Muscle layer of duodenum (tissue), 2 donors: Measurements from ENCODE around the gene ZBP1.

ENCODE experiments used
- H3K27ac ChIP-seq: one replicate; pipeline ENCODE4 v1.7.0; 2013; ENCODE audit warnings: mild to moderate bottlenecking, low read length
- H3K27me3 ChIP-seq: one replicate; pipeline ENCODE4 v1.7.0; 2013; ENCODE audit warnings: low read depth, mild to moderate bottlenecking, control low read depth, low read length
- H3K36me3 ChIP-seq, 2 donors: one replicate each; pipeline ENCODE4 v1.7.0; 2013; ENCODE audit warnings: low read length in 2 of 2, control low read depth in 1 of 2, mild to moderate bottlenecking in 1 of 2; ENCODE audit not compliant: insufficient read depth in 2 of 2, control insufficient read depth in 1 of 2
- H3K4me1 ChIP-seq, 2 donors: one replicate each; pipeline ENCODE4 v1.7.0; 2013; ENCODE audit warnings: low read length in 2 of 2, mild to moderate bottlenecking in 2 of 2, control low read depth in 1 of 2, moderate library complexity in 1 of 2; ENCODE audit not compliant: insufficient read depth in 2 of 2, control insufficient read depth in 1 of 2
- H3K4me3 ChIP-seq, 2 donors: one replicate each; pipeline ENCODE4 v1.7.0; 2013; ENCODE audit warnings: low read length in 2 of 2, low read depth in 1 of 2, mild to moderate bottlenecking in 1 of 2
- H3K9me3 ChIP-seq, 2 donors: one replicate each; pipeline ENCODE4 v1.7.0; 2013; ENCODE audit warnings: low read length in 2 of 2, control low read depth in 1 of 2, mild to moderate bottlenecking in 1 of 2; ENCODE audit not compliant: control insufficient read depth in 1 of 2
- donor health status: healthy.

Gene ZBP1

DNA sequence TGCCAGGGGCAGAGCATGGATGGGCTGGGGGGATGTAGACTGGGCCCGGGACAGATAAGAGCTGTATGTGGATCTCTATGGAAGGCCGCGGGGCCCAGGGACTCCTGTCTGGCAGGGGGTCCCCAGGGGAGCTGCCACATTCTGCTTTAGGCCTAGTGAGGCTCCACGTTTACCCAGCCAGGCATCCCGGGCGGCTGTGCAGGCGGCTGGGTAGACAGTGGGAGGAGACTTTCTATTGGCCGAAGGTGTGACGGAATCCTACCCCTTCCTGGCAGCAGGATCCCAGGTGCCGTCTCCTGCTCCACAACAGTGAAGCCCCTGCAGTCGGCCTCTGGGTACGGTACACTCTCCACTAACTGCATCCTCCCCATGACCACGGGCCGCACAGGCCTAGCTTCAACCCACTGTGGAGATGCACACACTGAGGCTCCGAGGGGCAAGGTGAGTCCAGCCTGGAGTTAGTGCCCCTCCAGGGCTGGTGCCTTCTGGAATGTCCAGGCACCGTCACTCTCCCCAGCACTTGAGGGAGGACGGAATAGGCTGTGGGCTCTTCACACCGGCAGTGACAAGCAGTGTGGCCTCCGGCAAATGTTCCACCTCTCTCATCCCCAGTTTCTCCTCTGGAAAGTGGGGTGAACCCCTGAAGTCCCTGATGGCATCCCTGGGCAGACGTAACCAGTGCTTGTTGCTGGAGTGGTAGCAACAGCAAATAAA is 36.8 kb upstream of the ZBP1 start:
- H3K4me3 ChIP-seq, result no peak overlapping the region
- H3K27me3 ChIP-seq, result no peaks in the 10 kb centered on the region
- peaks cover 2 to 26% of the 10 kb centered on the region in 2 donors for H3K4me1 ChIP-seq
- H3K36me3 ChIP-seq, result peaks cover 0 to 32% of the 10 kb centered on the region in 2 donors
- H3K9me3 ChIP-seq, result no peaks in the 10 kb centered on the region
- H3K27ac ChIP-seq, result no peak overlapping the region

DNA sequence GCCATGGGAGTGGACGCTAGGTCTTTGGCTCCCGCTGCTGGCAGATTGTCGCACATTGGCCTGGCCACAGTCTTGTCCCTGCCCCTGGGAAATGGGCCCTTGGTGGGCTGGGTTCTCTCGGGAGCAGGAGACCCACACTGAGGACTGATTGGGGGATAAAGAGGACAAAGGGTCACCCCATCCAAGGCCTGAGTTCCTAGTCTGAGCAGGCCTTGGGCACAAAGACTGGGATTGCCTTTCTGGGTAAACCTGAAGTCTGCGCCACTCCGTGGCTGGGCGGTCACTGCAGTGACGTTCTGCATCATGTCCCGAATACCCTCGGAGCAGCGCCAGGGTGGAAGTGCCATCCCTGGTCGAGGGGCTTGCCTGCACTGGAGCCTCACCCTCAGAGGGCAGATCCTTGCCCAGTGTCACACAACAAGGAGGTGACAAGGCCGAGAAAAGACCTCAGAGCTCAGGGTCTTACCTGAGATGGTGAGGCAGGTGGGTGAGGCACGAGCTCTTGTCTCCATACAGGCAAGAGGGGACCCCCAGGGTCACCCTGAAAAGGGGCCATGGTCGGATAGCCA is 36.1 kb upstream of the ZBP1 start:
- peaks cover 2 to 20% of the 10 kb centered on the region in 2 donors for H3K4me1 ChIP-seq
- H3K4me3 ChIP-seq, result no peak overlapping the region
- H3K27ac ChIP-seq, result no peak overlapping the region
- no peaks in the 10 kb centered on the region for H3K27me3 ChIP-seq
- no peaks in the 10 kb centered on the region for H3K9me3 ChIP-seq
- H3K36me3 ChIP-seq, result peaks cover 0 to 35% of the 10 kb centered on the region in 2 donors

DNA sequence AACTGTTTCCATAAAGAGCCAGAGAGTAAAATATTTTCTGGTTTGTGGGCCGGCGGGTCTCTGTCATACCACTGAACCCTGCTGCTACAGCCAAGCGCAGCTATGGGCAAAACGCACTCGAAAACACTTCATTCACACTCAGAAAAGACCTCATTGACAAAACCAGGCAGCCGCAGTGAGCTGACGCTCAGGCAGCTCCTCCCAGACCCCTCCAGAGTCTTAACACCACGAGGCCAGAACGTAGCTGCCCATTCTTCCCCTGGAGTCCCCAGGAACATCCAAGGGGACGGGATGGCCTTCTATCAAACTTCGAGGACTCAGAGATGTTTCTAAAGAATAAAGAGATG is 35.6 kb upstream of the ZBP1 start:
- no peaks in the 10 kb centered on the region for H3K9me3 ChIP-seq
- H3K36me3 ChIP-seq, result peaks cover 0 to 38% of the 10 kb centered on the region in 2 donors
- H3K27ac ChIP-seq, result no peak overlapping the region
- H3K27me3 ChIP-seq, result no peaks in the 10 kb centered on the region
- H3K4me3 ChIP-seq, result no peak overlapping the region
- H3K4me1 ChIP-seq, result peaks cover 2 to 16% of the 10 kb centered on the region in 2 donors

DNA sequence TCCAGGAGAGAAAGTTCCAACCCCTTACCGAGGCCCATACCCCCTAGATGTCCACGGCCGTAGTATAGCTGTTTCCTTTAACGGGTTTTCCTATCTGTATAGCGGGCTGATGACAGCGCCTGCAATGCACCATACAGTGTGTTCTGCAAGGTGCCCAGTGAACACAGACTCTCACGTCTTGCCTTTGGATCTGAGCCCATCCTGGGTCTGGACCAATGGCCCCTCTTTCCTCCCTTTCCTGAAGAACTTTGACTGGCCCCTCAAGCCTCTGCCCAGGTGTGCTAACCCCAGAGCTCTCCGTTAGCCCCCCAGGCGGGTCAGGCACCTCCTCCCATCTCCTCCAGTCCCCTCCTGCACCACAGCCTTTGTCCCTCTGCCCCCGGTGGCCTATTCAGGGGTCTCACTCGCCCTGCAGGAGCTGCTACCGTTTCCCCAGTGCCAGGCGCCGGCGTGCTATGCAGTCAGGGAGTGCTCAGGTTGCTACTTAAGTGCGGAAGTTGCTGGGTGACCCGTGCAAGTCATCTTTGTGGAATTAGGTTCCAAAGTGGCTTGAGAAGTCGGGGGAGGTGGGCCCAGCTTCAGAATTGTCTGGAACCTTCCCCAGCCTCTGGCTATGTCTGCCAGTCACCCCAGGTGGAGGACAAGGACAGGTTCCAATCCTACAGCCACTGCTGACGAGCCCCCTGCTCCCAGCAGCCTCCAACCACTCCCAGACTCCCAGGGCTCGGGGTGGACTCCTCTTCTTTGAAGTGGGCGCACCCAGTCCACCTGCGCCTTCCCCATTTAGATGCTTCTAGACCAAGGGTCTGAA is 35.0 kb upstream of the ZBP1 start:
- Histone ChIP-seq H3K27me3 (no peaks in the 10 kb centered on the region), H3K36me3 (peaks cover 0 to 38% of the 10 kb centered on the region in 2 donors), H3K9me3 (no peaks in the 10 kb centered on the region), H3K4me3 (no peak overlapping the region), H3K4me1 (peaks cover 2 to 16% of the 10 kb centered on the region in 2 donors), H3K27ac (no peak overlapping the region)

DNA sequence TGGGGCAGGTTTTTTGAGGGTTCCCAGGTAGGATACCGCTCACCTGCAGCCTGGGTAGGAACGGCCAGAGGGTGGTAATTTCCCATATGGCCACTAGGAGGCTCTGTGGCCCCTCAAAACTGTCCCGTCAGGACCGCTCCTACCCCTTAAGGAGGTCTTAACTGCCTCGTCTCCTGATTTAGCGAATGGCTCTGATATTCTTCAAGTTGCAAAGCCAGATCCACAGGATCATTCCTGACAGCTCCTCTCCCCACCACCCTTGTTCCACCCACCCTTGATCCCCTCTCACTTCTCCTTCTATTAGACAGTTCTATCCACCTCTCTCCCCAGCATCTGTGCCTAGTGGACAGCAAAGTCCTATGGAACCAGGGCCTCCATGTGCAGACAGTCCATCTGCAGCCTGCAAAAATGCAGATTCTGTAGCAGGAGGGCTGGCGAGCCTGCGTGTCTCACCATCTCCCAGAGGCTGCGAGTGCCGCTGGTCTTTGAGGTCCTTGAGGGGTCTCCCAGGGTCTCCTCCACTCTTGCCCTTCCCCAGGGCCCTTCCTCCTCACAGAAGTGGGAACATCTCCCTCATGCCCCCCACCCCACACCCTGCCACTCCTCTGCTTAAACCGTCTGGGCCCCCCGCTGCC is 34.3 kb upstream of the ZBP1 start:
- no peak overlapping the region for H3K4me3 ChIP-seq
- H3K36me3 ChIP-seq, result peaks cover 0 to 38% of the 10 kb centered on the region in 2 donors
- H3K4me1 ChIP-seq, result peaks cover 2 to 16% of the 10 kb centered on the region in 2 donors
- H3K27me3 ChIP-seq, result no peaks in the 10 kb centered on the region
- H3K9me3 ChIP-seq, result no peaks in the 10 kb centered on the region
- no peak overlapping the region for H3K27ac ChIP-seq

DNA sequence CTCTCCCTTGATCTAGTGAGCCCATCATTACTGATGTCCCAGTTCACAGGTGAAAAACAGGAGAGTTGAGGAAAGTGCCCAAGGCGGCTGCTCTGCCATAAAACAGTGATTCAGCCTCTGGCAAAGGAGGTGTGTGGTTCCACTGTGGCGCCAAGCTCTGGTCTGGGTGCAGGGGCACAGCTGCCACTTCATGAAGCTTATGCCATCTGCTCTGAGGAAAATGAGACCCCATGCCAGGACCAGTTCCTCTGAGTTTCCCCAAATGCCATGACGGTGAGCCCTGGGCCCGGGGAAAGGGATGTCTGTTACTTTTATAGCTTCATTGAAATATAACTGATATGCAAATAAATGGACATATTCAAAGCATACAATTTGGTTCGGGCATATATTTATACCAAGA is 33.7 kb upstream of the ZBP1 start:
- no peaks in the 10 kb centered on the region for H3K9me3 ChIP-seq
- no peak overlapping the region for H3K4me3 ChIP-seq
- H3K27me3 ChIP-seq, result no peaks in the 10 kb centered on the region
- no peak overlapping the region for H3K27ac ChIP-seq
- peaks cover 0 to 32% of the 10 kb centered on the region in 2 donors for H3K36me3 ChIP-seq
- H3K4me1 ChIP-seq, result peaks cover 2 to 16% of the 10 kb centered on the region in 2 donors

DNA sequence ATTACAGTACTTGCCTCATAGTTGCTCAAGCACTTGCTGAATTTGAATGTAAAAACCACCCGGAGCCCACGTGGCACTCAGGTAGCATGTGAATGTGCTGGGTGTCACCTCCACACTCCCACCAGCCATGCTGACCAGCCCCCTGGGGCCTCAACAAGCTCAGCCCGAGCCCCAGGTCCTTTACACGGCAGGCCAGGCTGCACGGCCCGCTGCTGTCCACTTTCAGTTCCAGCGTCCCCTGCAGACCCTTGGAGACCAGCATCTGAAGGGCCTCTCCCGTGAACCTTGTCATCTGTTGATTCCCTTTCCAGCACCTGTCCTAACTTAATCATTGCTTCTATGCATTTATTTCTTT is 33.3 kb upstream of the ZBP1 start:
- Histone ChIP-seq H3K27me3 (no peaks in the 10 kb centered on the region), H3K4me3 (no peak overlapping the region), H3K9me3 (no peaks in the 10 kb centered on the region), H3K36me3 (peaks cover 0 to 29% of the 10 kb centered on the region in 2 donors), H3K4me1 (peaks cover 2 to 16% of the 10 kb centered on the region in 2 donors), H3K27ac (no peak overlapping the region)

DNA sequence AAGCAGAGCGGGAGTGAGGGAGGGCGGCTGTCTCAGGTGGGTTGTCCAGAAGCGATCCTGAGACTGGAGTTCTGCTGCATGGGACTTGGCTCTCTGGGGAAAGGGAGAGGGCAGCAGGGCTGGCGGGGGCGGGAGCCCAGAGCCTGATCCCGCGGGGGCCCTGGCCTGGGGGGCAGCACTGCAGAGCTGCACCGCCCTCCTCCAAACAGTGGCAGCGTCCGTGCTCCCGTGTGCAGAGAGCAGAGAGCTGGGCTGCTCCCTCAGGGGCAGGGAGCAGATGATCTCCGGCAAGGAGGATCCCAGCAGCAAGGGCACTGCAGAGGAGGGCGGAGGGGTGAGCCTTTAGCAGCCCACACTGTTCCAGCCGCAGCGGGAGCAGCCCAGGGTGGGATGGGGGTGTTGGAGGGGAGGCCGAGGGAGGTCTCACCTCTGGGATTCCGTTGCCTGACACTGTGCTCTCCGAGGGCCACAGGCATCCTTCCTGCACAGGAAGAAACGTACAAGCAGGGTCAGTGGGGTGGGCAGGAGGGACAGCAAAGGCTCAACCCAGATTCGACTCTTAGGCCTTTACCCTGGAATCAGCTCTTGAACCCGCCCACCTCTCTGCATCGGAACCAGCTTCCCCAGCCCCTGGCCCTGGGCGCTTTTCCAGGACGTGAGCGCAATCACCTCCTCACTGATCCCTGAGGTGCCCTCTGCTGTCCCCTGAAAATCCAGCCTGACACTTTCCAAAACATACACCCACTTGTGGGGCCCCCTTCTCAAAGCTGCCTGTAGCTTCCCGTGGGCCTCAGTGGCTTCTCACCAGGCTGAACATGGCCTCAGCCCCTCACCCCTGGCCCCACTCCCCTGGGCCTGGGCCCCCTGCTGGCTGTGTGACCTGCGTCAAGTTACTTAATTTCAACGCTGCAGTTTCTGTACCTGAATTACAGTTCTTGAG is 32.6 kb upstream of the ZBP1 start:
- Histone ChIP-seq H3K27ac (no peak overlapping the region), H3K9me3 (no peaks in the 10 kb centered on the region), H3K4me3 (no peak overlapping the region), H3K36me3 (peaks cover 0 to 27% of the 10 kb centered on the region in 2 donors), H3K27me3 (no peaks in the 10 kb centered on the region), H3K4me1 (peaks cover 0 to 15% of the 10 kb centered on the region in 2 donors)

DNA sequence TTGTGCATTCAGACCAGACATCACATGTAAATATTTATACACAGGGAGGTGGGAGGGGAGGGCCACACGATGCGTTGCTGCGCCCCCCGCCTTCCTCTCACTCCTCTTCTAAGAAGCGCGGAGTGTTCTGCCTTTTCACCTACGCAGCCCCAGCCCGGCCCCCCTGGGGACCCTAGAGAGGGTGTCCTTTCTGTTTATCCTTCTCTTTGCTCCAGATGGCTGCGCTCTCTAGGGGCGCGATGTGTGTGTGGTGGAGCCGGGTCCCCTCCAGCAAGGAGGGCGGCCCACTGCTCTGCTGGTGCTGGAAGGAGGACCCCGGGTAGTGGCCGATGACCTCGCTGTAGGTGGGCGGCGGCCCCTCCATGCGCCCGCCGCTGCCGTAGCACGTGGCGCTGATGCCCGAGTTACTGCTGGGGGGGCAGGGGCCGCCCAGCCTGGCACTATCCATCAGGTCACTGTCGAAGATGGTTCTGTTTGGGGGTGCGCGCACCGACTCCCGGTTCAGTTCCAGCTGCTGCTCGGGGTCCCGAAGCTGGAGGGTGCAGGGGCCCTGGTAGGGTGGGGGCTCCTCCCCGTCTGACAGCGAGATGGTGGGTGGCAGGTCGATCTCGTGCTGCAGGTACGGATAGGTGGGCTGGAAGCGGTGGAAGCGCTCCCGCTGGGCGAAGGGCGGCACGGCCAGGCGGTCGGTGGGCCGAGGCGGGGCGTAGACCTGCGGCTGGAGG is 31.8 kb upstream of the ZBP1 start:
- Histone ChIP-seq H3K36me3 (peaks cover 0 to 27% of the 10 kb centered on the region in 2 donors), H3K27me3 (no peaks in the 10 kb centered on the region), H3K4me1 (peaks cover 0 to 9% of the 10 kb centered on the region in 2 donors), H3K4me3 (no peak overlapping the region), H3K9me3 (no peaks in the 10 kb centered on the region), H3K27ac (no peak overlapping the region)

DNA sequence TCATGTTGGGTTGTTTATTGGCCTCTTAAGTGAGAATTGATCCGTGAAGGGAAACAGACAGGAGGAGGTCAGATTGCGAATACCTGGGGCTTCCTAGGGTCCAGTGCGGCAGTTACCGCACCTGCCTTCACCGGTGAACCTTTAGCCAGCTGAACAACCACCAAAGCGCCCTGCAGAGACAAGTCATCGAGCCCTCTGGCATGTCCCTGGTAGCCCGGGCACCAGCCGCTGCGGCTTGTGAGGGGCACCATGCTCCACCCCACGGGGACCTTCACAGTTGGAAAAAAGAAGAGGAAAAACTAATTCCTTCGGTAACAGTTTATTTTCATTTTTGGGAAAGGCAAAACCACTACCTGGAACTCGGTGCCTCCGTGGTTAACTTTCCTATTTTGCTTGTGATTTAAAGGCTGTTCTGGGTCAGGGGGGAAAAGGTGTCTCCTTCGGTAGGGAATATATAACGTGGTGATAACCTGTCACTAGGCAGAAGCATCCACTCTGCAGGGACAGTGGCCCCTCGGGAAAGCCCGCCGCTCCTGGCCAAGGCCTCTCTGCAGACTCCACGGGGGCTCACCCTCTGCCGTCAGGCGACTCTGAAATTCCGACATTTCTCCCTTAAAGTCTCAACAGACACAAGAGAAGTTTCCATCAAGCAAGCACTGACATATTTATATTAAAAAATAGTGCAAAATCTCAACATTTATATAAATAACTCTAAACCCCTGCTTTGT is 30.7 kb upstream of the ZBP1 start:
- no peak overlapping the region for H3K27ac ChIP-seq
- peaks cover 0 to 9% of the 10 kb centered on the region in 2 donors for H3K4me1 ChIP-seq
- H3K4me3 ChIP-seq, result no peak overlapping the region
- H3K9me3 ChIP-seq, result no peaks in the 10 kb centered on the region
- H3K27me3 ChIP-seq, result no peaks in the 10 kb centered on the region
- peaks cover 0 to 19% of the 10 kb centered on the region in 2 donors for H3K36me3 ChIP-seq
